ENCODE data around the gene UNKL. TPM values are rescaled to one million over a fixed set of nuclear protein-coding genes. Genes with fewer than 3 reads are reported as not detected.

The UNKL gene
- total RNA-seq, 1 experiment from 2014 or later: 32.0 TPM

DNA sequence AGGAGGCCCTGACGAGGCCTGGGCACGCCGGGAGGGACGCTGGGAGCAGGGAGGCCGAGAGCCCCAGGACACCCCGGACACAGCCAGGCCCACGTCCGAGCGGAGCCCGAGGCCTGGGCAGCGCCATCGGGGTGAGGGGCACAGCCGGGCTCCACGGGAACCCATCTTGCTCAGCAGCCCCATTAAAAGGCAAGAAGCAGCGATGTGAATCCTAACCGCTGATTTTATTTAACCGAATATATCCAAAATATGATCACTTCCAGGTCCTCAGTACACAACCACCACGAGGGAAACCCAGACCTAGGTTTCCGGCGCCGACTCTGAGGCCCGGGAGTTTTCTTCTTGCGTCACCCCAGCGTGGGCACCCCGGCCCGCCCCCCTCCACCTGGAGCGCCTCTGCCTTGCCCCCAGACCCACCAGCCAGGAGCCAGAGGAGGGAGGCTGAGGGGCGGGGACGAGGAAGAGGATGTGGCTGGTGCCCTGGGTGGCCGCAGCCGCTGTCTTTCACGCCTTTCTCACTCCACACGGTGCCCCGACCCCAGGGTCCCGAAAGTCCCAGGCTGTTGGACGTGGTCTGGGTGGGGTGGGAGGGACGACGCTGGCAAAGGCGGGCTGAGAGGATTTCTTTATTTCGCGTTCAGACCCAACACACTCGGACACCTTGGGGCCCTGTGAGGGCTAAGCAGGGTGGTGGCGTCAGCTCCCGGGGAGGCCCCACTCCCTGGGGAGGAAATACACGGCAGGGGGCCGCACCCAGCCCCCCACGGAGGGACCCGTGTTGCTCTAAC lies 30.4 kb upstream of the UNKL start:
- Histone ChIP-seq H3K9me3 (ENCODE audit: control insufficient read depth, low read depth, low read length) (no peaks in the 10 kb centered on the region), H4K5ac (ENCODE audit: insufficient read length, low read depth, low read length) (no peak overlapping the region), H3K27me3 (ENCODE audit: insufficient read depth, low read length) (no peaks in the 10 kb centered on the region), H4K91ac (ENCODE audit: insufficient read length, low read depth, low read length) (no peak overlapping the region), H2BK120ac (ENCODE audit: low read depth, low read length, poor library complexity, severe bottlenecking) (no peak overlapping the region), H2AK5ac (ENCODE audit: insufficient read length, low read length) (no peak overlapping the region), H4K8ac (replicated peaks; ENCODE audit: insufficient read length, low read depth, low read length) (no peak overlapping the region), H2BK12ac (ENCODE audit: insufficient read length, low read depth, low read length) (no peak overlapping the region), H2AFZ (ENCODE audit: low read length) (no peak overlapping the region), H3K9ac (ENCODE audit: extremely low read depth, insufficient read length, low read length) (no peak overlapping the region), H3K79me1 (ENCODE audit: insufficient read depth, low read depth, low read length, poor library complexity, severe bottlenecking) (no peaks in the 10 kb centered on the region), H3K14ac (ENCODE audit: insufficient read depth, low read length) (no peak overlapping the region; the same call in 1 of the 2 replicates), H3K23me2 (ENCODE audit: insufficient read length, low read depth, low read length, poor library complexity, severe bottlenecking) (no peaks in the 10 kb centered on the region), H4K20me1 (ENCODE audit: control insufficient read depth, insufficient read depth, insufficient read length) (peaks cover 2% of the 10 kb centered on the region), H3K79me2 (ENCODE audit: insufficient read depth, low read length) (no peaks in the 10 kb centered on the region), H3K27ac (ENCODE audit: insufficient read length, low read depth, low read length) (no peak overlapping the region), H2BK5ac (ENCODE audit: insufficient read length, low read length) (no peak overlapping the region), H3K4me1 (ENCODE audit: insufficient read depth, low read length) (no peaks in the 10 kb centered on the region), H3K56ac (ENCODE audit: insufficient read length, low read depth, low read length) (no peak overlapping the region), H3K4ac (ENCODE audit: low read depth, low read length) (no peak overlapping the region; the same call in 1 of the 2 replicates), H3K4me2 (ENCODE audit: insufficient read depth, insufficient read length, low read length) (no peak overlapping the region), H2BK15ac (ENCODE audit: low read depth, low read length) (no peak overlapping the region; the same call in 1 of the 2 replicates), H3K23ac (ENCODE audit: insufficient read length, low read depth, low read length) (no peak overlapping the region), H2BK20ac (ENCODE audit: low read depth, low read length, poor library complexity, severe bottlenecking) (no peak overlapping the region), H3K18ac (ENCODE audit: insufficient read length, low read depth, low read length) (no peak overlapping the region), H3T11ph (ENCODE audit: low read length) (no peak overlapping the region)
- no peak overlapping the region for H3K27ac Mint-ChIP-seq
- whole genome bisulfite sequencing (ENCODE audit: extremely low coverage, insufficient read length, low lambda C conversion rate): no CpG with 5 or more reads among the region's 48 CpGs
- H3K4me3 Mint-ChIP-seq: no peak overlapping the region
- no peak for DNase-seq
- H3K36me3 Mint-ChIP-seq (ENCODE audit: insufficient read depth in 1 of 3, low read depth in 3 of 3): peaks cover 0 to 11% (median 8%) of the 10 kb centered on the region in 3 experiments; a peak in 3 of 7 replicates
- H3K27me3 Mint-ChIP-seq (ENCODE audit: low read depth): peaks cover 1% of the 10 kb centered on the region; the same call in 1 of the 2 replicates
- H3K4me1 Mint-ChIP-seq: no peaks in the 10 kb centered on the region
- H3K9me3 Mint-ChIP-seq: no peaks in the 10 kb centered on the region
- no peak for TF ChIP-seq CTCF (conservative IDR thresholded peaks at IDR 0.05)
